Lower leg skin (tissue), 4 donors: Measurements from ENCODE around the gene MICAL2. TPM values are rescaled to one million over a fixed set of nuclear protein-coding genes. Genes with fewer than 3 reads are reported as not detected.

Source experiments
- DNase-seq, 2 donors: peaks; one replicate each; pipeline ENCODE4 v3.0.0-alpha.2; 2019; ENCODE audit warnings: low spot score in 2 of 2
- H3K4me3 ChIP-seq: fragments of 200-600 bp; sonication (generic); 2 replicates; pipeline ENCODE4 v1.5.1; 2017; ENCODE audit warnings: mild to moderate bottlenecking, low read depth; ENCODE audit not compliant: poor library complexity, severe bottlenecking
- CTCF ChIP-seq, 3 donors: fragments of 450-650 bp; IDR thresholded peaks; one replicate each; pipeline ENCODE4 v1.5.1; 2016; ENCODE audit warnings: antibody characterized with exemption in 3 of 3, mild to moderate bottlenecking in 3 of 3, moderate library complexity in 2 of 3
- POLR2A ChIP-seq, 2 donors: fragments of 450-650 bp; IDR thresholded peaks; one replicate each; pipeline ENCODE4 v1.6.1; 2016 to 2017; ENCODE audit warnings: antibody characterized with exemption in 2 of 2, mild to moderate bottlenecking in 1 of 2, moderate library complexity in 1 of 2
- WGBS, 2 donors: methylation state at CpG; one replicate each; pipeline ENCODE4 v1.1.5; 2018; 5-methylcytosine and 5-hydroxymethylcytosine counted together
- intact Hi-C: fragments of 100-400 bp; cut with DNase I; formaldehyde crosslinking; loops from one replicate; pipeline ENCODE4 v1.15.0; 2023; ENCODE audit warnings: low total_unique reads
- total RNA-seq, 4 donors: library from RNA; depleted of rRNA; stranded (reverse); fragments of >200 nt; gene quantifications; one replicate each; pipeline ENCODE4 v1.1.0, GENCODE V29; 2016

Gene MICAL2
- total RNA-seq, 4 donors from 2014 or later: 117 to 238 (median 145) TPM

GRCh38 chr11:12070446-12071267 is 39.7 kb upstream of the MICAL2 start:
- TF ChIP-seq CTCF (IDR thresholded peaks at IDR 0.05) (no peak), POLR2A (IDR thresholded peaks at IDR 0.05) (no peak)
- WGBS, 2 donors: 73 to 76% methylated on average over 14 of the region's 14 CpGs
- peak; percentile 76 to 83 for DNase-seq
- intact Hi-C loops: no loop called here
- H3K4me3 ChIP-seq: no peak overlapping the region

DNA sequence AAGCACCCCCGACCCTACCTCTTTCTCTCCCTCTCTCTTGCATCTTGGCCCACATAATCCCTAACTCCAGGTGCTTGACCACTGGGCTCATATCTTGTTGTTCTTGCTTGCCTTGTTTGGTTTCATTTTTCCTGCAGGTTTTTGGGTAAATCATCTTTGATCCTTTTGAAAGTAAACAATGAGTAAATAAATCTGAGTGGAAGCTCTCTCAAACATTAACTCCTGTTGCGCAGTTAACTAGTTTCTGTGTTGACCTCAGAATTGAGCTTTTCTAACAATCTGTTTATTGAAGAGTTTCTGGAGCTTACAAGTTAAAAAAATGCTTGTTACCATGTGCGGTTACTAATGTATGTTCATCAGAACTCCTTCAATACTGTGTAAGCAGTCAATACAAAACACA is 38.8 kb upstream of the MICAL2 start:
- intact Hi-C loops: no loop called here
- no peak for DNase-seq

DNA sequence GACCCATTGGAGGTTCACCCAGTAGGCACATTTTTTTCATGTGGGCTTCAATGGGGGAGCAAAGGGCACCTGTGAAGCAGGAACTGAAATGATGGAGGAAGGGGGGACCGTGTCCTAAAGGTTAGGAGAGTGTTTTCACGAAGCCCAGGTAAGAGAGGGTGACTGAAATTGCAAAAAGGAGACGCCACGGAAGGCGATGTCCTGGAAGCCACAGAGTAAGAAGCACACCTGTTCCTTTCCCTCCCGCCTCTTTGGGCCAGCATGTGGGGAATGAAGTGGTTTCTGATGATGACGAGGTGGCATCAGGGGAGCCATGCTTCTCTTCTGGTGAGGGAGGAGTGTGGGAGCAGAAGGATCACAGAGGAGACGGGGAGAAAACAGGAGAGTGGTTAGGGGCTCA is 37.0 kb upstream of the MICAL2 start:
- peak in 1 of 2 donors; percentile 2 for DNase-seq
- WGBS, 2 donors: 96% methylated on average over 8 of the region's 8 CpGs
- intact Hi-C loops: no loop called here
- TF ChIP-seq POLR2A (IDR thresholded peaks at IDR 0.05) (no peak), CTCF (IDR thresholded peaks at IDR 0.05) (no peak)
- H3K4me3 ChIP-seq: no peak overlapping the region

More for the DNA sequence above, 38.8 kb upstream of the MICAL2 start:
- TF ChIP-seq CTCF (IDR thresholded peaks at IDR 0.05) (no peak), POLR2A (IDR thresholded peaks at IDR 0.05) (no peak)
- 93 to 97% methylated on average over 3 of the region's 3 CpGs for WGBS, 2 donors
- H3K4me3 ChIP-seq: no peak overlapping the region

GRCh38 chr11:12073886-12074285 is 36.5 kb upstream of the MICAL2 start:
- WGBS, 2 donors: 88 to 96% methylated on average over 4 of the region's 4 CpGs
- H3K4me3 ChIP-seq: no peak overlapping the region
- TF ChIP-seq CTCF (IDR thresholded peaks at IDR 0.05) (no peak), POLR2A (IDR thresholded peaks at IDR 0.05) (no peak)
- intact Hi-C loops: no loop called here
- peak in 1 of 2 donors; percentile 37 for DNase-seq

GRCh38 chr11:12074529-12075195 is 35.7 kb upstream of the MICAL2 start:
- TF ChIP-seq POLR2A (IDR thresholded peaks at IDR 0.05): no peak
- no peak for TF ChIP-seq CTCF (IDR thresholded peaks at IDR 0.05)
- intact Hi-C loops: no loop called here
- DNase-seq: peak in 1 of 2 donors; percentile 70
- no peak overlapping the region for H3K4me3 ChIP-seq
- 82 to 83% methylated on average over 6 of the region's 6 CpGs for WGBS, 2 donors
